SK-N-SH treated with all-trans-retinoic acid at 6 μM for 48 hours (cell line): ENCODE data around the gene RABGGTA.

ENCODE experiments used
- ATAC-seq: fragments of 200-7000 bp; cut with Tn5 transposase; 3 replicates; pipeline ENCODE4 v1.9.1; 2020; ENCODE audit warnings: mild to moderate bottlenecking, moderate library complexity
- ARNTL ChIP-seq: fragments of 450-650 bp; formaldehyde crosslinking; IDR thresholded peaks from 2 replicates; pipeline ENCODE4 v1.5.0; 2020; ENCODE audit warnings: low read depth, mild to moderate bottlenecking, moderate library complexity, borderline replicate concordance
- BACH2 ChIP-seq: fragments of 250-450 bp; sonication (Bioruptor Pico); IDR thresholded peaks from 2 replicates; pipeline ENCODE4 v1.9.0; 2021; ENCODE audit warnings: mild to moderate bottlenecking, borderline replicate concordance
- GLIS3 ChIP-seq: fragments of 250-450 bp; sonication (Bioruptor Pico); IDR thresholded peaks from 2 replicates; pipeline ENCODE4 v1.5.0; 2020; ENCODE audit warnings: mild to moderate bottlenecking, moderate library complexity
- ISL1 ChIP-seq: fragments of 250-450 bp; sonication (Bioruptor Pico); IDR thresholded peaks from 2 replicates; pipeline ENCODE4 v2.1.2; 2022; ENCODE audit warnings: mild to moderate bottlenecking, moderate library complexity
- OSR1 ChIP-seq: fragments of 250-450 bp; sonication (Bioruptor Pico); IDR thresholded peaks from 2 replicates; pipeline ENCODE4 v1.8.0; 2022; ENCODE audit warnings: moderate library complexity, mild to moderate bottlenecking, inconsistent platforms
- PPARA ChIP-seq: fragments of 250-450 bp; sonication (Bioruptor Pico); IDR thresholded peaks from 2 replicates; pipeline ENCODE4 v1.5.0; 2020; ENCODE audit warnings: mild to moderate bottlenecking, borderline replicate concordance
- RARB ChIP-seq: fragments of 250-450 bp; sonication (Bioruptor Pico); IDR thresholded peaks from 2 replicates; pipeline ENCODE4 v1.8.0; 2021; ENCODE audit warnings: mild to moderate bottlenecking, moderate library complexity
- SNAI2 ChIP-seq: fragments of 250-450 bp; sonication (Bioruptor Pico); IDR thresholded peaks from 2 replicates; pipeline ENCODE4 v1.5.0; 2020; ENCODE audit warnings: mild to moderate bottlenecking, moderate library complexity
- TOX ChIP-seq: fragments of 250-450 bp; sonication (Bioruptor Pico); IDR thresholded peaks from 2 replicates; pipeline ENCODE4 v1.8.0; 2021; ENCODE audit warnings: mild to moderate bottlenecking, moderate library complexity, borderline replicate concordance
- ZC3H10 ChIP-seq: fragments of 250-450 bp; sonication (Bioruptor Pico); IDR thresholded peaks from 2 replicates; pipeline ENCODE4 v1.5.1; 2021; ENCODE audit warnings: mild to moderate bottlenecking, moderate library complexity
- ZFP30 ChIP-seq: fragments of 450-650 bp; formaldehyde crosslinking; IDR thresholded peaks from 2 replicates; pipeline ENCODE4 v1.5.0; 2022; ENCODE audit warnings: mild to moderate bottlenecking, moderate library complexity
- ZNF70 ChIP-seq: fragments of 450-650 bp; formaldehyde crosslinking; IDR thresholded peaks from 2 replicates; pipeline ENCODE4 v1.5.0; 2020; ENCODE audit warnings: mild to moderate bottlenecking, moderate library complexity
- ZNF8 ChIP-seq: fragments of 450-650 bp; formaldehyde crosslinking; IDR thresholded peaks from 2 replicates; pipeline ENCODE4 v1.5.0; 2020; ENCODE audit warnings: mild to moderate bottlenecking, moderate library complexity
- TF ChIP-seq, protein P1 (sequence below): fragments of 250-450 bp; sonication (Bioruptor Pico); IDR thresholded peaks from 2 replicates; pipeline ENCODE4 v1.8.0; 2020; ENCODE audit warnings: mild to moderate bottlenecking, moderate library complexity, borderline replicate concordance
- TF ChIP-seq, protein P2 (sequence below): fragments of 250-450 bp; sonication (Bioruptor Pico); IDR thresholded peaks from 2 replicates; pipeline ENCODE4 v1.5.0; 2020; ENCODE audit warnings: mild to moderate bottlenecking, moderate library complexity
- TF ChIP-seq, protein P3 (sequence below): fragments of 250-450 bp; sonication (Bioruptor Pico); IDR thresholded peaks from 2 replicates; pipeline ENCODE4 v1.5.1; 2021; ENCODE audit warnings: mild to moderate bottlenecking, moderate library complexity
- TF ChIP-seq, protein P4 (sequence below): fragments of 250-450 bp; sonication (Bioruptor Pico); IDR thresholded peaks from 2 replicates; pipeline ENCODE4 v1.5.1; 2020; ENCODE audit warnings: low read depth, mild to moderate bottlenecking, moderate library complexity

RABGGTA gene

DNA sequence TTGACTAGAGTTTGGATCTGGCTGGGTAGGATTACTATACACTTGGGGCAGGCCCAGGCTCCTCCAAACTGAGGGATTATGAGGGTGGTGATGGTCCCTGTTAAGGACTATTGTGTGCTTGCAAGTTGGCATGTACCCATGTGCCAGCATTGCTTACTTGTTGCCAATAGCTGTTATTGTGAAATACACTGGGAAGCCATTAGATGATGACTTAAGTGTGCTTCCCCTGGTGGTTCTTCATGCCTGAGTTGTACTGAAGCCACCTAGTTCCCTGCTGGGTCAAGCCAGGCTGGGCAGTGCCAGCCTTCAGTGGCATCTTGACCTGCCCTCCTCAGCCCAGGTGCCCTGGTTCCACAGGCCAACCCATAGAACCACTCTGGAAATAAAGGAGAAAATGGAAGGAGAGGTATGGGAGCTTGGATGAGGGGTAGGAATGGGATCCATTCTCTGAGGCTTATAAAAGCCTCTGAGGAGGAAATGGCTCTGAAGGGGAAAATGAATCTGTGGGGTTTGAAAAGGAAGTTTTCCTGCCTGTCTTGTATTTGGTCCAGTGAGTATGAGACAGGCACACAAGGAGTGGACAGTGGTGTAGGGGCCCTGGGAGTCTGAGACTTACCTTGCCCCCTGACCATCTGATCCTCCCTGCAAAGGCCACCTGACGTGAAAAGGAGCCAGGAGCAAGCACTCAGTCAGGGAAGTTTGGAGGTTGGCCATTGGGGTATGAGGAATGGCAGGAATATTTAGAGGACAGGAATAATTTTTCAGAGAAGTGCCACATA is 40.6 kb upstream of the RABGGTA start:
- no peak for ATAC-seq
- no peak for TF ChIP-seq BACH2 (CRISPR knock-in tag)
- no peak for TF ChIP-seq ZNF70 (CRISPR knock-in tag)
- TF ChIP-seq, protein P1, sequence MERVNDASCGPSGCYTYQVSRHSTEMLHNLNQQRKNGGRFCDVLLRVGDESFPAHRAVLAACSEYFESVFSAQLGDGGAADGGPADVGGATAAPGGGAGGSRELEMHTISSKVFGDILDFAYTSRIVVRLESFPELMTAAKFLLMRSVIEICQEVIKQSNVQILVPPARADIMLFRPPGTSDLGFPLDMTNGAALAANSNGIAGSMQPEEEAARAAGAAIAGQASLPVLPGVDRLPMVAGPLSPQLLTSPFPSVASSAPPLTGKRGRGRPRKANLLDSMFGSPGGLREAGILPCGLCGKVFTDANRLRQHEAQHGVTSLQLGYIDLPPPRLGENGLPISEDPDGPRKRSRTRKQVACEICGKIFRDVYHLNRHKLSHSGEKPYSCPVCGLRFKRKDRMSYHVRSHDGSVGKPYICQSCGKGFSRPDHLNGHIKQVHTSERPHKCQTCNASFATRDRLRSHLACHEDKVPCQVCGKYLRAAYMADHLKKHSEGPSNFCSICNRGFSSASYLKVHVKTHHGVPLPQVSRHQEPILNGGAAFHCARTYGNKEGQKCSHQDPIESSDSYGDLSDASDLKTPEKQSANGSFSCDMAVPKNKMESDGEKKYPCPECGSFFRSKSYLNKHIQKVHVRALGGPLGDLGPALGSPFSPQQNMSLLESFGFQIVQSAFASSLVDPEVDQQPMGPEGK, result no peak
- no peak for TF ChIP-seq PPARA (CRISPR knock-in tag)
- TF ChIP-seq GLIS3 (CRISPR knock-in tag), result no peak
- TF ChIP-seq, protein P2, sequence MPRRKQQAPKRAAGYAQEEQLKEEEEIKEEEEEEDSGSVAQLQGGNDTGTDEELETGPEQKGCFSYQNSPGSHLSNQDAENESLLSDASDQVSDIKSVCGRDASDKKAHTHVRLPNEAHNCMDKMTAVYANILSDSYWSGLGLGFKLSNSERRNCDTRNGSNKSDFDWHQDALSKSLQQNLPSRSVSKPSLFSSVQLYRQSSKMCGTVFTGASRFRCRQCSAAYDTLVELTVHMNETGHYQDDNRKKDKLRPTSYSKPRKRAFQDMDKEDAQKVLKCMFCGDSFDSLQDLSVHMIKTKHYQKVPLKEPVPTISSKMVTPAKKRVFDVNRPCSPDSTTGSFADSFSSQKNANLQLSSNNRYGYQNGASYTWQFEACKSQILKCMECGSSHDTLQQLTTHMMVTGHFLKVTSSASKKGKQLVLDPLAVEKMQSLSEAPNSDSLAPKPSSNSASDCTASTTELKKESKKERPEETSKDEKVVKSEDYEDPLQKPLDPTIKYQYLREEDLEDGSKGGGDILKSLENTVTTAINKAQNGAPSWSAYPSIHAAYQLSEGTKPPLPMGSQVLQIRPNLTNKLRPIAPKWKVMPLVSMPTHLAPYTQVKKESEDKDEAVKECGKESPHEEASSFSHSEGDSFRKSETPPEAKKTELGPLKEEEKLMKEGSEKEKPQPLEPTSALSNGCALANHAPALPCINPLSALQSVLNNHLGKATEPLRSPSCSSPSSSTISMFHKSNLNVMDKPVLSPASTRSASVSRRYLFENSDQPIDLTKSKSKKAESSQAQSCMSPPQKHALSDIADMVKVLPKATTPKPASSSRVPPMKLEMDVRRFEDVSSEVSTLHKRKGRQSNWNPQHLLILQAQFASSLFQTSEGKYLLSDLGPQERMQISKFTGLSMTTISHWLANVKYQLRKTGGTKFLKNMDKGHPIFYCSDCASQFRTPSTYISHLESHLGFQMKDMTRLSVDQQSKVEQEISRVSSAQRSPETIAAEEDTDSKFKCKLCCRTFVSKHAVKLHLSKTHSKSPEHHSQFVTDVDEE (CRISPR knock-in tag), result no peak
- TF ChIP-seq RARB (CRISPR knock-in tag), result no peak
- TF ChIP-seq ARNTL (CRISPR knock-in tag), result no peak
- TF ChIP-seq ISL1 (CRISPR knock-in tag), result no peak
- no peak for TF ChIP-seq ZFP30 (CRISPR knock-in tag)
- TF ChIP-seq, protein P3, sequence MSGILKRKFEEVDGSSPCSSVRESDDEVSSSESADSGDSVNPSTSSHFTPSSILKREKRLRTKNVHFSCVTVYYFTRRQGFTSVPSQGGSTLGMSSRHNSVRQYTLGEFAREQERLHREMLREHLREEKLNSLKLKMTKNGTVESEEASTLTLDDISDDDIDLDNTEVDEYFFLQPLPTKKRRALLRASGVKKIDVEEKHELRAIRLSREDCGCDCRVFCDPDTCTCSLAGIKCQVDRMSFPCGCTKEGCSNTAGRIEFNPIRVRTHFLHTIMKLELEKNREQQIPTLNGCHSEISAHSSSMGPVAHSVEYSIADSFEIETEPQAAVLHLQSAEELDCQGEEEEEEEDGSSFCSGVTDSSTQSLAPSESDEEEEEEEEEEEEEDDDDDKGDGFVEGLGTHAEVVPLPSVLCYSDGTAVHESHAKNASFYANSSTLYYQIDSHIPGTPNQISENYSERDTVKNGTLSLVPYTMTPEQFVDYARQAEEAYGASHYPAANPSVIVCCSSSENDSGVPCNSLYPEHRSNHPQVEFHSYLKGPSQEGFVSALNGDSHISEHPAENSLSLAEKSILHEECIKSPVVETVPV (CRISPR knock-in tag), result no peak
- TF ChIP-seq SNAI2 (CRISPR knock-in tag), result no peak
- TF ChIP-seq, protein P4, sequence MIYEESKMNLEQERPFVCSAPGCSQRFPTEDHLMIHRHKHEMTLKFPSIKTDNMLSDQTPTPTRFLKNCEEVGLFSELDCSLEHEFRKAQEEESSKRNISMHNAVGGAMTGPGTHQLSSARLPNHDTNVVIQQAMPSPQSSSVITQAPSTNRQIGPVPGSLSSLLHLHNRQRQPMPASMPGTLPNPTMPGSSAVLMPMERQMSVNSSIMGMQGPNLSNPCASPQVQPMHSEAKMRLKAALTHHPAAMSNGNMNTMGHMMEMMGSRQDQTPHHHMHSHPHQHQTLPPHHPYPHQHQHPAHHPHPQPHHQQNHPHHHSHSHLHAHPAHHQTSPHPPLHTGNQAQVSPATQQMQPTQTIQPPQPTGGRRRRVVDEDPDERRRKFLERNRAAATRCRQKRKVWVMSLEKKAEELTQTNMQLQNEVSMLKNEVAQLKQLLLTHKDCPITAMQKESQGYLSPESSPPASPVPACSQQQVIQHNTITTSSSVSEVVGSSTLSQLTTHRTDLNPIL (CRISPR knock-in tag), result no peak
- no peak for TF ChIP-seq TOX
- no peak for TF ChIP-seq ZNF8 (CRISPR knock-in tag)

DNA sequence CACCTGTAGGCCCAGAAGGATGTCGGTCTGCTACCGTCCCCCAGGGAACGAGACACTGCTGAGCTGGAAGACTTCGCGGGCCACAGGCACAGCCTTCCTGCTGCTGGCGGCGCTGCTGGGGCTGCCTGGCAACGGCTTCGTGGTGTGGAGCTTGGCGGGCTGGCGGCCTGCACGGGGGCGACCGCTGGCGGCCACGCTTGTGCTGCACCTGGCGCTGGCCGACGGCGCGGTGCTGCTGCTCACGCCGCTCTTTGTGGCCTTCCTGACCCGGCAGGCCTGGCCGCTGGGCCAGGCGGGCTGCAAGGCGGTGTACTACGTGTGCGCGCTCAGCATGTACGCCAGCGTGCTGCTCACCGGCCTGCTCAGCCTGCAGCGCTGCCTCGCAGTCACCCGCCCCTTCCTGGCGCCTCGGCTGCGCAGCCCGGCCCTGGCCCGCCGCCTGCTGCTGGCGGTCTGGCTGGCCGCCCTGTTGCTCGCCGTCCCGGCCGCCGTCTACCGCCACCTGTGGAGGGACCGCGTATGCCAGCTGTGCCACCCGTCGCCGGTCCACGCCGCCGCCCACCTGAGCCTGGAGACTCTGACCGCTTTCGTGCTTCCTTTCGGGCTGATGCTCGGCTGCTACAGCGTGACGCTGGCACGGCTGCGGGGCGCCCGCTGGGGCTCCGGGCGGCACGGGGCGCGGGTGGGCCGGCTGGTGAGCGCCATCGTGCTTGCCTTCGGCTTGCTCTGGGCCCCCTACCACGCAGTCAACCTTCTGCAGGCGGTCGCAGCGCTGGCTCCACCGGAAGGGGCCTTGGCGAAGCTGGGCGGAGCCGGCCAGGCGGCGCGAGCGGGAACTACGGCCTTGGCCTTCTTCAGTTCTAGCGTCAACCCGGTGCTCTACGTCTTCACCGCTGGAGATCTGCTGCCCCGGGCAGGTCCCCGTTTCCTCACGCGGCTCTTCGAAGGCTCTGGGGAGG is 39.5 kb upstream of the RABGGTA start, which contains the start of gene LTB4R:
Gene LTB4R (plus strand): TSS at position 857 of the 959 bp plus-strand sequence. CDS start 4,150 bp downstream, outside the sequence.
- TF ChIP-seq, protein P3 (CRISPR knock-in tag), result no peak
- TF ChIP-seq ZFP30 (CRISPR knock-in tag) (no peak), OSR1 (no peak), ZC3H10 (CRISPR knock-in tag) (no peak)
- TF ChIP-seq, protein P4 (CRISPR knock-in tag), result no peak
- TF ChIP-seq, protein P2 (CRISPR knock-in tag), result no peak
- TF ChIP-seq, all 23 proteins: peak for 0
- no peak for ATAC-seq
